SW 1271 (cell line): ENCODE results near the gene LEP.

ENCODE experiments used
- DNase-seq, 2 experiments: peaks; one replicate each; lab custom pipeline; 2025; lab: John Stamatoyannopoulos, UW

LEP gene

DNA sequence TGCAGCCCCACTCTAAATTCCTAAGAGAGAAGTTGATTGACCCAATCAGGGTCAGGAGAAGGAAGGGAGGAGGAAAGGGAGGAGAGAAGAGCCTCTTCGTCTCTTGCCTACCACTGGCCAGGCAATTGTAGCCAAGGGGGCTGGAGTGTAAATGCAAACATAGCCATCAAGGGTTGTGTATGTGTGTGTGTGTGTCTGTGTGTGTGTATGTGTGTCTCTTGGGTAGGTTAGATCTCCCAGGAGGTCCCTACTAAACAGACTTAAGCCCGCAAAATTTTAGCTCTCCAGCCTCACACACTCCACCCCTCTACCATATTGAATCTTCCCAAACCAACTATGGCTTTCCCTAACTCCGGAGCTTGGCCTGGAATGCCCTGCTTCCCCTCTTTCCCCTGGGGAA lies 3.8 kb downstream of the LEP start:
- no peak for DNase-seq

DNA sequence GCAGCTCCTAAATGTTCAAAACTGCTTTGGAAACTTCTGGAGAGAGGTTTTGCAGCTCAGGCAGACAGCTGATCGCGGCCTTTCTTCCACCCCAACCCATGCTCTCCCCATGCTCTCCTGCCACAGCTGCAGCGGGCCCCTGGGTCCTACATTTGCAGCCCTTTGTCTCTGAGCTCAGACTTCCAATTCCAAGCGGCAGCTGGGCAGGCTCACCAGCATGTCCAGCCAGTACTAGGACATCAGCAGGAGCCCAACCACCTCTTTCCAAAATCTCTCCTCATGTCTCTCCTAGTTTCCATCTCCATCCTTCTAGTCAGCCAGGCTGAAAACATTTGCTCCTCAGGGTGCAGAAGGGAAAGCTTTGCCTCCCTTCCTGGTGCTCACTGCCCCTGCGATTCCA lies 6.0 kb downstream of the LEP start:
- no peak for DNase-seq

DNA sequence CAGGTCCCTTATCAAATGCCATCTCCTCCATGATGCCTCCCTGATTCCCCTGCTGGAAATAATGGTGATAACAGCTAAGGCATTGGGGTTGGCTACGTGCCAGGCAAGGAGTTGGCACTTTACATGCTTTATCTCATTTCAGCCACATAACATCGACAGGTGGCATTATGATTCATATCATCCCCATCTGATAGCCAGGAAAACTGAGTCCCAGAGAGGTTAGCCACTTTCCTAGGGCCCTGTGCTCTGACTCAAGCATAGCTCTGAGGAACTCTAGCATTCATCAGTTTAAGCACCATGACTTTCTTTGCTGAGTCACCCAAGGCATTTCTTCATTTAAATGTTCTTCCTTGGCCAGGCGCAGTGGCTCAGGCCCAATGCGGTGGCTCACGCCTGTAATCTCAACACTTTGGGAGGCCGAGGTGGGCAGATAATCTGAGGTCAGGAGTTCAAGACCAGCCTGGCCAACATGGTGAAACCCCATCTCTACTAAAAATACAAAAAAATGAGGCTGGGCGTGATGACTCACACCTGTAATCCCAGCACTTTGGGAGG lies 6.6 kb downstream of the LEP start:
- no peak for DNase-seq

DNA sequence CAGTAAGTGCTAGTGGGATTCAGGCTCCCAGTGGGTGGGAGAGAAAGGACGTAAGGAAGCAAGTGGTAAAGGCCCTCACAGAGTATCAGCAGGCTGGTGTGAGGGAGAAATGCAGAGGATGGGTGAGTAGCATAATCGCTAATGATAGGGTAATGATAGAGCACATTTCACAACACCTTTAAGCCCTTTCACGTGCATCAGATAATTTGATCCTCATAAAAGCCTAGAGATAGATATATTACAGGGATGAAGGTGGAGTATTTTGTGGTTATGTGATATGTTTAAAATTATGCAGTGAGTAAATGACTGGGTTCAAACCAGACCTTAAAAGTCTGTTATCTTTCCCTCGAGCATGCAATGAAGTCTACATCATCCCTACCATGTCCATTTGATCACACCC lies 10.3 kb downstream of the LEP start:
- DNase-seq, result no peak

- no peak for DNase-seq
Observed at GRCh38 chr7:128253701-128254100, 12.6 kb downstream of the LEP start.

DNA sequence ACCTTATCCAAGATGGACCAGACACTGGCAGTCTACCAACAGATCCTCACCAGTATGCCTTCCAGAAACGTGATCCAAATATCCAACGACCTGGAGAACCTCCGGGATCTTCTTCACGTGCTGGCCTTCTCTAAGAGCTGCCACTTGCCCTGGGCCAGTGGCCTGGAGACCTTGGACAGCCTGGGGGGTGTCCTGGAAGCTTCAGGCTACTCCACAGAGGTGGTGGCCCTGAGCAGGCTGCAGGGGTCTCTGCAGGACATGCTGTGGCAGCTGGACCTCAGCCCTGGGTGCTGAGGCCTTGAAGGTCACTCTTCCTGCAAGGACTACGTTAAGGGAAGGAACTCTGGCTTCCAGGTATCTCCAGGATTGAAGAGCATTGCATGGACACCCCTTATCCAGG lies 13.4 kb downstream of the LEP start:
- no peak for DNase-seq

GRCh38 chr7:128255271-128255670 lies 14.2 kb downstream of the LEP start:
- DNase-seq, result no peak

DNA sequence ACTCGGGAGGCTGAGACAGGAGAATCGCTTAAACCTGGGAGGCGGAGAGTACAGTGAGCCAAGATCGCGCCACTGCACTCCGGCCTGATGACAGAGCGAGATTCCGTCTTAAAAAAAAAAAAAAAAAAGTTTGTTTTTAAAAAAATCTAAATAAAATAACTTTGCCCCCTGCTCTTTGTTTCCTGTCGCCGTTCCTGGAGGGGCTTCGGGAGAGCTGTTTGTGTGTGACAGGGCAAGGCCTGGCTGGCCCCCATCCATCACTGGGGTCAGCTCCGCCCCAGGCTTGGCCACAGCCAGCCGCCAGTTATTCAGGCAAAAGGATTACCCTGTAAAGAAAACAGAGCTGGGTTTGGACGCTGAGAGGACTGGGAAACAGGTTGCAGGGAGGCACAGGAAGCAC lies 16.4 kb downstream of the LEP start:
- DNase-seq, result no peak

DNA sequence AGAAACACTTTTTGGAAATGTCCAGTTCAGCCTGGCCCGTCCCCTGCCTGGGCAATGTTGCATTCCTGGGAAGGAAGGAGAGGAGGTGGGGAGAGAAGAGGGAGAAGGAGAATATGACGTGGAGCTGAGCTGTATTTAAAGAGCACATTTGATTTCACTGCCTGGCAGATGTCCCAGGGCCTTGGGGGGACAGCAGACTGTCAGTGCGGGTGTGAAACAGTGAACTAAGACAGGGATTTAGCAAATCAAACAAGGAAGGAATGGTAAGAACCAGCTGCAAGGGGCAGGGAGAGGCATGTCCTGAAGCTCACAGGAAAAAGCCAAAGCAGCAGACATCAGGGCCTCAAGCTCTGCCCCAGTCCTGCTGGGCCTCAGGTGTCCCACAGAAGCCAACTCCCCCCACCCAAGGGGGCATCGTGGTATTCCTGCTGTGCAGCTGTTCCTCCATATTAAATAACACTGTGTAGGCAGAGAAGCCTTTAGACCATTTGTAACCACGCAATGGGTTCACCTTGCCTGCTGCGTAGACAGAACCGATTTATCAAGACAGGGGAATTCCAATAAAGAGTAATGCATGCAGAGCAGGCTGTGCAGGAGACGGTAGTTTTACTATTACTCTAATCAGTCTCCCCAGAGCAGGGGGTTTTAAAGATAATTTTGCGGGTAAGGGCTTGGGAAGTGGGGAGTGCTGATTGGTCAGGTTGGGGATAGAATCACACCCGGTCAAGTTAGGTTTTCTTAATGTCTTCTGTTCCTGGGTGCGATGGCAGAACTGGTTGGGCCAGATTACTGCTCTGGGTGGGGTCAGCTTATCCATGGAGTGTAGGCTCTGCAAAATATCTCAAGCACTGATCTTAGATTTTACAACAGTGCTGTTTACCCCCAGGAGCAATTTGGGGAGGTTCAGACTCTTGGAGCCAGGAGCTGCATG lies 18.3 kb downstream of the LEP start:
- DNase-seq, result no peak

DNA sequence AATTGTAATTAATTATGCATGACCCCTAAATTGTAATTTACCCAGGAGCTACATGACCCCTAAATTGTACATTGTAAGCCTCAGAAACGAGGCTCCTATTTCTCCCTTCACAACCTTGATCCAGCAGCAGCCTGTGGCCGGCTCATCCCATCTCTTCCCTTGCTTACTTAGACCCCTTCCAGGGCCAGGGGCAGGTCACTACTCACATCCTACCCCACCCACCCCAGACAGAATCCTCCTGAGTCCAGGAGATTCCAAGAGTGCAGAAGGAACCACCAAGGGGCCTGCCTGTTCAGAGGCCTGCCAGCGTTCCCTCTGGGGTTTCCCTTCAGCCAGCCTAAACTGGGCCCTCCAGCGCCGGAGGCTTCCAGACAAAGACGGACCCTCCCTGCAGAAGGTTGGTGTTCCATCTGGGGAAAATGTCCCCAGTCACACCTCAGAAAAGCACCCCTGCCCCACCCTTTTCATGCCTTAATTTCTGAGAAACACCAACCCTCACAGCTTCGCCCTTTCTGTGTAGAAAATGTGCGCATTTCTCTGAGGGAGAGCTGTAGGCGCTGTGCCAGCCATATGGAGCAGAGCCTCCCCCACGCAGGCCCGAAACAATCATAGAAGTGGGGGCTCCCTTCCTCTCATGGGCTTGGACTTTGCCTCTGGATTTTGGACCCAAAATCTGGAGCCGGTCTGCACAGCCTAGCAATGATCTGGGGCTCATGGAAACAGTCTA lies 19.2 kb downstream of the LEP start:
- no peak for DNase-seq

DNA sequence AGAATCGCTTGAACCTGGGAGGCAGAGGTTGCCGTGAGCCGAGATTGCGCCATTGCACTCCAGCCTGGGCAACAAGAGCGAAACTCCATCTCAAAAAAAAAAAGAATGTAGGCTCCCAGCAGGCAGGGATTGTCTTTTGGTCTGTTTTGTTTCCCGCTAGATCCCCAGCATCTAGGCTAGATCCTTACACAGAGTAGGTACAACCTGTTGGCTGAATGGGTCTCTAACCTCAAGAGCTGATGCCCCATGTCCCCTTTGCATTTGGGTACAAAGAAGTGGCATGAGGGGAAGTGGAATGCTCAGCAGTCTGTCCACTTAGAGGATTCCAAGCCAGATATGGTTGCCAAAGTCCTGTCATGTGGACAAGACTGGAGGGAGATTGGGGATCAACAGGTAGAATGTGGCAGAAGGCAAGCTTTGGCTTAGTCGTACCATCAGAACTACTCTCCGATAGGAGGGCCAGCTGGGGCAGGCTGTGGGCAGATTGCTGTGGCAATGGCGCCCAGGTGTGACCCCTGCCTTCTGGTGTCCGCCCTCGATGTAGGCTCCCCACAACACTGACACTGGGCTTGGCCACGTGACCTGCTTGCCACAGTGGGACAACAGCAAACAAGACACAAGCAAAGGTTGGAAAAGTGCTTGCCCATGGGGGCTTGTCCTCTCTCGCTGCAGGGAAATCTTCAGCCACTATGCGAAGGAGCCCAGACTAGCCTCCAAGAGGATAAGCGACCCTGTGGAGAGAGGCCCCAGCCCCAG lies 21.4 kb downstream of the LEP start:
- DNase-seq, result no peak

- no peak for DNase-seq
Observed at GRCh38 chr7:128263420-128263819, 22.3 kb downstream of the LEP start.

DNA sequence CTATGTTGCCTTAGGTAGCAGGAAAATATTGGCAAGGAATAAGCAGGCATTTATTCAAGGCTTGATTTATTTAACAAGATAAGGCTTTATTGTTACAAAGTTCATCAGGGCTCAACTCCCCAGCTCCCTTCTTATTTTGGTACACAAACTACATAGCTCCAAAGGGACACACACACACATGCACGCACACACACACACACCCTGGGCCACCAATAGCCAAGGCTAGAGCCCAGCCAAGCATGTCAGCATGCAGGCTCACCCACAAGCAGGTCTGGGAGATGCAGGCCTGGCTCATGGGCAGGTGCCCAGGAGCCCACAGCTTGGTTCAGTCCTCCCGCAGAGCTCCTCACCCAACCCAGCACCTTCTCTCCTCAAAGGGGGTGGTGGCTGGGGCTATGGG lies 23.4 kb downstream of the LEP start:
- no peak for DNase-seq

- DNase-seq, result no peak
Observed at GRCh38 chr7:128265156-128265905, 24.3 kb downstream of the LEP start.

GRCh38 chr7:128265906-128266300 lies 24.8 kb downstream of the LEP start:
- no peak for DNase-seq

GRCh38 chr7:128266529-128266882 lies 25.4 kb downstream of the LEP start:
- no peak for DNase-seq

- no peak for DNase-seq
Observed at GRCh38 chr7:128266883-128267594, 26.0 kb downstream of the LEP start.

- no peak for DNase-seq
Observed at GRCh38 chr7:128267595-128267924, 26.5 kb downstream of the LEP start.

GRCh38 chr7:128268233-128268632 lies 27.2 kb downstream of the LEP start:
- no peak for DNase-seq

DNA sequence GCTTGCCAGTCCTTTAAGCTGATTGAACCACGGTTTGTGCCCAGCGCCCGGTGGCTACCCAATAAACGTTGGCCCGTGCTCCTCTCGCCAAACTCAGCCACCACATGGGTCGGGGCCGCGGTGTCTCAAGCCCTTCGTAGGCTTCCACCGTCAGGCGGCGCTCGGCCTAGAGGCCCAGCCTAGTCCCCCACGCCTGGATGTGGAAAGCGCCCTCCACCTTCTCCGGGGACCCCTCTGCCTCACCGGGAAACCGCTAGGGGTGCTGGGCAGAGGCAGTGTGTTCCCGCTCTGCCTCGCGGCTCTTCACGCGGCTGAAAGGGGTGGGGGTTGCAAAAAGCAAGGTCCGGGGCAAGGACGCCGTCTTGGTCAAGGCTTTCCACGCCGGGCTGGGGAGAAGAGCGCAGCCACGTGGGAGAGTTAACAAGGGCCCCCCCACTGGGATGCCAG lies 29.8 kb downstream of the LEP start:
- no peak for DNase-seq

DNA sequence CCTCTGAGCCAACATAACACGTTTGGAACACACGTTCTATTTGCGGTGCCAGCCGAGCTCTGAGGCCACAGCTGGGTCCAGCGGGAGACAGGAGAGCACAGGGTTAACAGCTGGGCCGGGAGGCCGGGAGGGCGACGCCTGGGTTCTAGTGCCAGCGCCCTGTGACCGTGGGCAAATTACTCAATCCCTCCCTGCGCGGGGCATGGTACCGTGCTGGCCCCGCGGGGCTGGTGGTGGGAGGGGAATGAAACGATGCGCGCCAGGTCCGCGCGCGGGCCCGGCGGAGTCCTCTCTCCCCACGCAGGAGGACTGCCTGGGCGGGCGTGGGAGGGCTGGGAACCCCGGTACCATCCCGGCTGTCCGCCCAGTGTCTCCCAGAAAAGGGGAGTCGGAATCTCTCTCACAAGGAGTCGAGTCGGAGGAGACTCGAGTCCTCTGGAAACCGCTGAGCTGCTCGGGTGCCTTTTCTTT lies 30.4 kb downstream of the LEP start:
- DNase-seq, result no peak
